Midbrain (tissue), 1 donor: ENCODE data around the gene GOLGA7B.

ENCODE experiments used
- DNase-seq: peaks from one replicate; lab custom pipeline; 2025; lab: John Stamatoyannopoulos, UW

Gene GOLGA7B

DNA sequence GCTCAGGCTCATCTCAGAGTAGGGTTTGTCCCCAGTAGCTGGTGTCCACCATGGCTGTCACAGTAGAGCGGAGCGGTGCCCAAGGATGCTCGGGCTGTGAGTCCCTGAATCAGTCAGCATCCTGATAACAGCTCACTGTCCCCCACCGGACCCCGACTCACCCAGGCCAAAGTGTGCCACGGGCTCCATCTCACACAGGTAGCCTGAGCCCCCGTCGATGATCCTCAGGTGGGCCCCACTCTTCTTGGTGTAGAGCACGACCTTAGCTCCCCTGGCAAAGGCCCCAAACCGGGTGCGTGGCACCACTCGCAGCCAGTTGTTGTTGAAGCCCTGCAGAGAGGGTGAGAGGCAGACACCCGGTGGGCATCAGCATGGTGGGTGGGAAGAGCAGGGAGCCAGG, 45.4 kb downstream of the GOLGA7B start:
- DNase-seq = no peak

- DNase-seq = no peak
These were observed 46.3 kb downstream of the GOLGA7B start for GRCh38 chr10:97895915-97896314.

- no peak for DNase-seq
These were observed 47.2 kb downstream of the GOLGA7B start for GRCh38 chr10:97896756-97897358.

DNA sequence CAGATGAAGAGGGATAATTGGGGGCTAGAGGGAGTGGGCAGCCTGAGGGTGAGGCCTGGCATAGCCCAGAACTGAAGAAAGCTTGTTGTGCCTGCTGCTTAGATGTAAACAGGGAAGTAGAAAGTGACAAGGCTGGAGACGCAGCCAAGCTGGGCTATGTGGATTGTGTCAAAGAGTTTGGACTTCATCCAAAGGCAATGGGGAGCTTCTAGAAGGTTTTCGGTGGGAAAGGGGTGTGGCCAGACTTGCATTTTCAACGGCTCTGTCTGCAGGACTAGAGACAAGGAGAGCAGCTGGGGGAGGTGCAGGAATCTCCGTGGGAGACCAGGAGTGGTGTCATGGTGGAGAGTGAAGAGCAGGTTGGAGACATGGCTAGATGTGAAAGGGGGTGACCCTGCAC, 48.8 kb downstream of the GOLGA7B start:
- DNase-seq = no peak

GRCh38 chr10:97901381-97901780, 51.7 kb downstream of the GOLGA7B start:
- DNase-seq = no peak

DNA sequence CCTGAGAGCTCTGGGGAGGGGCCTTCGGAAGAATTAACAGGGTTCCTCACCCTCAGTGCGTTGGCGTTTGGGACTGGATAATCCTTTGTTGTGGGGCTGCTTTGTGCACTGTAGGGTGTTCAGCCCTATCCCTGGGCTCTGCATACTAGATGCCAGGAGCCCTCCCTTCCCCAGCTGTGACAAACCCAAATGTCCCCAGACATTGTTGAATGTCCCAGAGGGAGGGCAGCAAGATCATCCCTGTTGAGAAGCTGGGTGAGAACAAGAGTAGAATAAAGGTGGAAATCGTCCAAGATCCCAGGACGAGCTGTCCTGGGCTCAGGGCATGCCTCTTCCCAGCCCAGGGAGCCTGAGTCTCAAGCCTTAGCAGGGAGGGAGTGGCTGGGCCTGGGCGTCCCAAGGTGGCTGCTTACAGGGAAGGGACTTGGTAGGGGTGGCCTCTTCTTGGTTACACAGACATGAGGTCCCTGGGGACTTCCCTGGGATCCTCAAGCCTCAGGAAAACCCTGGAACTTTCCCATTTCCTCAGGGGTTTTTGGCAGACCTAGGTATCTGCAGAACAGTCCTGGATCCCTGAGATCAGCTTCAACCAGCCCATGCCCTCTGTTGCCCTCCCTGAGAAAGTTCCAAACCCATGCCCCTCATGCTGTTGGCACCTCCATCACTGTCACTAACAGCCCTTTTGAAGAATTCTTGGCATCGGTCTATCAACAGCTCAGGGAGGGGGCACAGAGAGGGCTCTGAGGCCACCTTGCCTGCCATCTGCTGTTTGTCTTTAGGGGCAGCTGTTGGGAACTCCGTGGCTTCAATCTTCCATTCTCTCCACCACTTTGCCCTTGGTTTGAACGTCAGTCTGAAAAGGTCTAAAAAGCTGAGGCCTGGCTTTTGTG, 53.7 kb downstream of the GOLGA7B start:
- DNase-seq = no peak

- DNase-seq = no peak
These were observed 54.4 kb downstream of the GOLGA7B start for GRCh38 chr10:97904018-97904381.

- DNase-seq = no peak
These were observed 54.9 kb downstream of the GOLGA7B start for GRCh38 chr10:97904576-97904975.

DNA sequence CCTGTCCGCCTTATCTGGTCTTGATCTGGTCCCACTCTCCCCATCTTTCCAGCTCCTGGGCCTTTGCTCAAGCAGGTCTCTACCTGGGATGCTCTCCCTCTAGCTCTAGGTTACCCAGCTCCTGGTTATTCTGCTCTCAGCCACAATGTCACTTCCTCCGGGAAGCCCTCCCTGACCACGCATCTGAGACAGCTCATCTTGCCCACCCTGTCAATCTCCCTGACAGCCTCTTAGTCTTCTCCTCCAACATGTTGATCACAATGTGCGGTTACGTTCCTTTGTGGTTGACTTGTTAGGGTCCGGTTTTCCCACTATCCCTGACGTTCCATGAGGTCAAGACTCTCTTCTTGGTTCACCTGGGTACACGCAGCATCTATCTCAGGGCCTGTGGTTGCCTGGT, 55.6 kb downstream of the GOLGA7B start:
- no peak for DNase-seq

GRCh38 chr10:97907211-97907610, 57.6 kb downstream of the GOLGA7B start:
- DNase-seq = no peak

GRCh38 chr10:97907830-97908229, 58.2 kb downstream of the GOLGA7B start:
- no peak for DNase-seq

DNA sequence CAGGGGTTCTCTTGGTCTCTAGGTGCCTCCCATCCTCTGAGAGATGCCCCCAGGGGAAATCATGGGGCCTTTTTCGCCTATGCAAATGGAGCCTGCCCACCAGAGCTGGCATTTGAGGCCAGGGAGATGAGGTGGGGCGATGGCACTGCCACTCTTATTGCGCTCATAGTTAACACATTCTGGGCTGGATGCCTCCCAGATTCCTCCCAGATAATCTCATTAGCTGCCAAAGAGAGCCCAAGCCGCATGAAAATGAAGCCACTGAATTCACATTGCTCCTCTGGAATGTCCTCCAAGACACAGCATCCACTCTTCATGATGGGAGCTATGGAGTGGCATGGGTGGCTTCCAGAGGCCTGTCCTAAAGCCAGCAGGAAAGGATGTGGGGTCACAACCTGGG, 61.0 kb downstream of the GOLGA7B start:
- DNase-seq = no peak

DNA sequence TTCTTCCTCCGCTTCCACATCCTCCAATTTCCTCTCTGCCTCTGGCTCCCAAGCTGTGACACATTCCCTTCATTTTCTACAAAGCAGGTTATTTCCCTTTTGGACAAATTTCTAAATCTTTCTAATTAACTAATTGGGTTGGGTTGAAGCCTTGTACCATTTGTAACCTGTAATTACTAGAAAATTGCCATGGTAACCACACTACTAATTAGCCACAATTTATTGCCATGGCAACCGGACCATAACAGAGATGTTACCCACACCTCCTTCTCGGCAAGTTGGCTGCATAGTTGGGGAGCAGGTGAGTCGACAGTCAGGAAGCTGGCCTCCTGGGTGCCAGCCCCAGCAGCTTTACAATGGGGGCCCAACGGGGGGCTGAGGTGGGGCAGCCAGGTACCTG, 61.6 kb downstream of the GOLGA7B start:
- no peak for DNase-seq

DNA sequence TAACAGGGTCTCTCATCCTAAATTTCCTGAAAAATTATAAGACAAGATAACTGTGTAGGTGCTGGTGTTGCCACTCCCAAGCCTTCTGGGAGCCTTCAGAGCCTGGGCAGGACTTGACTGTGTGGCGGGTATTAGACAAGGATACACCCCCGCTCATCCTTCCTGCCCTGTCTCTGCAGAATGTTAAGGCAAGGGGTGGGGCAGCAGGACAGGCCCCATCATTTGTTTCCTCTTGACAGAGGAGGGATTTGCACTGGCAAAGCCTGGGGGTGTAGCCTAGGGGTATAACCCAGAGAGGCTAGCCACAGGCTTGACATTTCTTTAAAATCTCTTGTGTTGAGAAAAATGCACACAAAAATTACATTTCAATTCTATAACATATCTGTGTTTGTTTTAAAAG, 63.5 kb downstream of the GOLGA7B start:
- no peak for DNase-seq

- DNase-seq = no peak
These were observed 64.0 kb downstream of the GOLGA7B start for GRCh38 chr10:97913614-97914013.

GRCh38 chr10:97914171-97914836, 64.7 kb downstream of the GOLGA7B start:
- DNase-seq = no peak

DNA sequence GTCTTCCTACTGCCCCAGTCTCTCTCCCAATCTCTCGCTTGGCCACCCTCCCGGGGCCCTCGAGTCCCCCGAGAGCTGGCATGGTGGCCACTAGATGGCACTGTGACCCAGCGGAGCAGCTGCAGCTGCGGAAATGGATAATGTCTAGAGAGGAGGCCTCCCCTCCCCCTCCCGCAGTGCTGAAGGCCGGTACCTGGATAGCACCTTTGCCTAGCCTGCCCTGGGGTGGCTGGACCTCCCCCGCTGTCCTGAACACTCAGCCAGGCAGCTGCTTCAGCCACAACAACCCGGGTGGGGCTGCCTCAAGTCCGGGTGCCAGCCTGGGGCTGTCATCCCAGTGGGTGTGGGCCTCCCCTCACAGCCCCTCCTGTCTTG, 65.2 kb downstream of the GOLGA7B start:
- peak; percentile 81 for DNase-seq

DNA sequence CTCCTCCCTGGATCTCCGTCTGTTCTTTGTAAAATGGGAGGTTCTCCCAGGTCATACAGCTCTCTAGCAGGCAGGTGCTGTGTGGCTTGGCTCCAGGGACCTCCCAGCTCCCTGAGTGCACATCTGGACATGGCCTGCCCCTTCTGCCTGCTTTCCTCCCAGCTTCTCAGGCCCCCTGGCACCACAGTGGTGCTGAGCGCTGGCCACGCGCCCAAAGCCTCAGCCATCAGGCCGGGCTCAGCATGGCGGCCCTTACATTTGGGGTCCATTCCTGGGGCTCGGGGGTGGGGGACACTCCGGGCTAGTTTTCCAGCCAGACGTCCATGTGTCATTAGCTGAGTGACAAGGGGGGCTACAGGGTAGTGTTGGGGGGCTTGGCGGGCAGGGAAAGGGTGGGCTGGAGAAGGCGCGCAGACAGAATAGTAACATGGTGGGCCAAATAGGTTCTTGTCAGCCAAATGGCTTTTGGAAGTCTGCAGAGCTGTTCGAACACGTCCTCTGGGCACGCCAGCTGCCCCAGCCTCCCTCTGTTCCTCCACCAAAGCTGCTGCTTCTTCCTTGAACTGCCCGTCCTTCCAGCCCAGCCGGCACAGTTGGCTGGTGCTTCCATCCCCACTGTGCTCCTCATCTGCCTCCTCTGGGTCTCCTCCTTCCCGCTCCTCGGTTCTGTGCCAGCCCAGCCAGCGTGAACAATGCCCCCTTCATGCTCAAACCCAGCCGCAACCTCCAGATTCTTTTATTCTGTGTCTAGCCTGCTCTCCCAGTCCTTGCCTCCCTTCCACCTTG, 65.9 kb downstream of the GOLGA7B start:
- peak; percentile 64 for DNase-seq

DNA sequence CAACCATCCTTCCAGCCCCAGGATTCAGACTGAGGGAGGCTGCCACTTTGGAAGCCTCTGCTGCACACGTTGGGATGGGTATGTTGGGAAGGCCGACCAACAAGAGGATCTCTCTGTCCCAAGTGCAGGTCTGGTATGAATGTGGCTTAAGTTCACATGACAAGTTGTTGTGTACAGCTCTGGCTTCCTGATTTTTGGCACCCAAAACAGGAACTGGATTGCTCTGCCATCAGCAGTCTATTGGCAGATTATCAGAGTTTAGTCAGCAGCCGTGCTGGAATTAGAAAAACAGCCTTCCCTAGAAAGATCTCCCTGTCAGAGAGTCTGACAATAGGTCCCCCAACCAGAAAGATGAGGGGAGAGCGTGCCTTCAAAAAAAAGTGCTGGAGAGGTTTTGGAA, 66.9 kb downstream of the GOLGA7B start:
- DNase-seq = peak; percentile 72

DNA sequence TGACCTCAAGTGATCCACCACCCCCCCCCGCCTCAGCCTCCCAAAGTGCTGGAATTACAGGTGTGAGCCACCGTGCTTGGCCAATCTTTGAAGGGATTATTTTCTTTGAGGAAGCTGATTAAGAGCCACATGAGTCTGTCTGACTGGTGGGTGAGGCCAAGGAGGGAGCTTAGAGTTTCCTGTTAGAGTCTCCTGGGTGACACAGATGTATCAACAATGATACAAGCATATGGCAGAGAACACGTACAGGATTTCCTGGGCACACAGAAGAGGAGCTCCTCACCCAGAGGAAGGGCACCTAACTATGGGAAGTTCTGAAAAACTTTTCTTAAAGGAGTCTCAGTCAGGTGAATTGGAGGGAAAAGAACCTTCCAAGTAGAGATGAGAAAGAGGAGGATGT, 69.4 kb downstream of the GOLGA7B start:
- no peak for DNase-seq

DNA sequence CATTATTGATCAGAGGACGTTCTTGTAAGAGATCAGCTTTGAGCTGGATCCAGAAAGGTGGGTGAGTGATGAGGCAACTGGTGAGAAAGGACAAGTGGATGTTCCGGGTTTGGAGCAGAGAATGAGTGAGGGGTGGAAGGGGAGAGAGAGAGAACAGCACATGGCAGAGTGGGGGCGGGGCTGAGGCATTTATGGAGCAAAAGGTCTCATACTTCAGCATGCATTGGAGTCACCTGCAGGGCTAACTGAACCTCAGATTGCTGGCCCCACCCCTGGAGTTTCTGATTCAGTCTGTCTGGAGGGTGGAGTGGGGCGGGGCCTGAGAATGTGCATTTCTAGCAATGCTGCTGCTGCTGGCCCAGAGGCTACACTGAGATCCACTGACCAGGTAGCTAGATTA, 71.2 kb downstream of the GOLGA7B start:
- DNase-seq = no peak
